MG63 (cell line): ENCODE measurements around the gene LHCGR. TPM values are rescaled to one million over a fixed set of nuclear protein-coding genes. Genes with fewer than 3 reads are reported as not detected.
A peak's percentile ranks its signal among the peaks of the same experiment; 100 is the strongest.

Source experiments
- DNase-seq: peaks from one replicate; pipeline ENCODE4 v3.0.0-alpha.2; 2020
- H3K27me3 ChIP-seq: fragments of 250-450 bp; sonication (Bioruptor Pico); 2 replicates; pipeline ENCODE4 v1.5.1; 2020; ENCODE audit warnings: mild to moderate bottlenecking, moderate library complexity
- H3K36me3 ChIP-seq: fragments of 250-450 bp; sonication (Bioruptor Pico); 2 replicates; pipeline ENCODE4 v1.5.1; 2020; ENCODE audit warnings: mild to moderate bottlenecking, moderate library complexity
- H3K4me3 ChIP-seq: fragments of 250-450 bp; sonication (Bioruptor Pico); 2 replicates; pipeline ENCODE4 v1.5.1; 2020; ENCODE audit warnings: mild to moderate bottlenecking, moderate library complexity
- H3K9me3 ChIP-seq: fragments of 250-450 bp; sonication (Bioruptor Pico); 2 replicates; pipeline ENCODE4 v1.5.1; 2020; ENCODE audit warnings: mild to moderate bottlenecking, moderate library complexity
- total RNA-seq: library from RNA; depleted of rRNA; stranded (reverse); fragments of >200 nt; shearing (Covaris generic); gene quantifications from 2 replicates; pipeline ENCODE4 v1.2.3, GENCODE V29; 2014; ENCODE audit warnings: low replicate concordance; rRNA removed

Gene LHCGR
- not detected in 2 replicates for total RNA-seq

DNA sequence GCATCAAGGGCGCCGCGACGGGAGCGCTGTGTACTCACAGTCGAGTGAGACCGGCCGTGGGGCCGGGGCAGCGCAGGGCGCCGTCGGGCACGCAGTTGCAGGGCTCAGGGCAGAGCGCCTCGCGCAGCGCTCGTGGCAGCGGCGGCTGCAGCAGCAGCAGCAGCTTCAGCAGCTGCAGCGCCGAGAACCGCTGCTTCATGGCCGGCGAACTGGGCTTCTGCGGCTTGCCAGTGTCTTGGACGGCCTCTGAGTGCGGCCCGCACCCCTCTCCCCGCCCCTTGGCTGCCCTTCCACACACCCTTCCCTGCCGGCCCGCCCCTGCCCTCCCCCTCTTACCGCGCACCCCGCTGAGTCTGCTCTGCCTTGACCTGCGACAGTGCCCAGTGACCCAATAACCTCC lies at the start of gene LHCGR:
TSS of gene LHCGR (minus strand) at position 252 of the 400 bp plus-strand sequence. CDS start at position 199, 53 bp downstream.
- peak; percentile 28 for DNase-seq
- 0 out of 2 replicates have a peak within 1 kb of the TSS, but pooled peaks have one; percentile 12 for H3K4me3 ChIP-seq
- no peaks in the 10 kb centered on the region for H3K27me3 ChIP-seq
- H3K36me3 ChIP-seq = no peaks in the 10 kb centered on the region
- H3K9me3 ChIP-seq = no peaks in the 10 kb centered on the region

DNA sequence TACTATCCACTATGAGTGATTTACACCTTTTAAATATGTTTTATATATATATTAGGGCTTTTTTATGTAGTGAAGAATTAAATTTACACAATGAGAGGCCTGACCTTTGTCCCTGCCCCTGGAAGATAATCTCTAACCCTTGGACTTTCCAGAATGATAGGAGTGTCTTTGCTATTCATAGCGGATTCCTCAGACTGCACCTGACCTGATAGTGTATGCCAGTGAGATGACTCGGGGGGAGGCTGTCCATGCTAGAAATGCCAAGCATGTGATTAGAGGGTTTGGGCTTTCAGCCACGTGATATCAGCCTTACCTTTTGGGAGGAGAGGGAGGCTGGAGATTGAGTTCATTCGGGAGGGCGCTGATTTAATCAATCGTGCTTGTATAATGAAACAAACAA lies 44.1 kb upstream of the LHCGR start:
- no peaks in the 10 kb centered on the region for H3K36me3 ChIP-seq
- no peaks in the 10 kb centered on the region for H3K27me3 ChIP-seq
- no peak for DNase-seq
- H3K4me3 ChIP-seq = no peak overlapping the region
- H3K9me3 ChIP-seq = no peaks in the 10 kb centered on the region

DNA sequence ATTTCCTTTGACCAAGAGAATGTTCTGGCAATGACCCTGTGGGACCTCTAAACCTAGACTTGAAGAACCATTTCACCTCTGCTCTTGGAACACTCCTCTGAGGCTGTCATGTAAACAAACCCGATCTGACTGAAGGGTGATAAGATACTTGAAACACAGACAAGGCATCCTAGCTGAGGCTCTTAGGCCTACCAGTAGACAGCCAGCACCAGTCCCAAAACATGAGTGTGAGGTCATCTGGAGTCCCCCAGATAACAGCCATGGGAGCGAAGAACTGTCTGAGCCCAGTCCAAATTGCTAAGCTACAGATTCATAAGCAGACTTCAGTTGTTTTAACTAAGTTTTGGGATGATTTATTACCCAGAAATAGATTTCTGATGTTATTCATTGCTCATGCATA lies 39.5 kb upstream of the LHCGR start:
- no peak overlapping the region for H3K4me3 ChIP-seq
- H3K36me3 ChIP-seq = no peaks in the 10 kb centered on the region
- no peaks in the 10 kb centered on the region; the same call in 1 of the 2 replicates for H3K27me3 ChIP-seq
- H3K9me3 ChIP-seq = no peaks in the 10 kb centered on the region
- DNase-seq = no peak

DNA sequence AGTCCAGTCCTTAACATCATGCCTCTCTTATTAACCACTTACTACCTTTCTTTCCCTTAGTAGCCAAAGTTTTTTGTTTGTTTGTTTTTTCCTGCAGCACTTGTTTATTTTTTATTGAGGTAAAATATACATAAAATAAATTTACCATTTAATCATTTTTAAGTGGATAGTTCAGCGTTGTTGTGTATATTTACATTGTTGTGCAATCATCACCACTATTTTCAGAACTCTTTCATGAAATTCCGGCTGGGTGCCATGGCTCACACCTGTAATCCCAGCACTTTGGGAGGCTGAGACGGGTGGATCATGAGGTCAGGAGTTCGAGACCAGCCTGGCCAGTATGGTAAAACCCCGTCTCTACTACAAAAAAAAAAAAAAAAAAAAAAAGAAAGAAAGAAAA lies 38.1 kb upstream of the LHCGR start:
- no peak overlapping the region for H3K4me3 ChIP-seq
- no peaks in the 10 kb centered on the region for H3K36me3 ChIP-seq
- H3K27me3 ChIP-seq = no peaks in the 10 kb centered on the region; the same call in 1 of the 2 replicates
- DNase-seq = no peak
- no peaks in the 10 kb centered on the region for H3K9me3 ChIP-seq

DNA sequence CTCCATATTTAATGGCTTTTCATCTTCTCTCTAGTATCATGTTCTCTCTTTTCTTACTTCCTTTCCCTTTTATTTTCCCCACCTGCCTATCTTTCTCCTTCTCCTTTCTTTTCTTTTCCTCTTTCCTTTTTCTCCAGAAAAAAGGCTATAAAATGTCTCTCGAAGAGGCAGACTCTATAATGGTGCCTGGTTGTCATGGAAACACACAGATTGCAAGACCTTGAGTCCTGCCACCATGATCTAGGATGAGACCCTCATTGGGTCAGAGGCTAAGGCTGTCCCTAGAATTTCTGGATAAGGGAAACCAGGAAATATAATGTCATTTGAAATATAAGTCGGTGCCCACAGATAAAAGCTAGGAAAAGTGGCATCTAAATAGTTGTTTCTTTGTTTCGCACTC lies 36.5 kb upstream of the LHCGR start:
- Histone ChIP-seq H3K9me3 (no peaks in the 10 kb centered on the region), H3K36me3 (no peaks in the 10 kb centered on the region), H3K4me3 (no peak overlapping the region), H3K27me3 (no peaks in the 10 kb centered on the region; the same call in 1 of the 2 replicates)
- DNase-seq = no peak

DNA sequence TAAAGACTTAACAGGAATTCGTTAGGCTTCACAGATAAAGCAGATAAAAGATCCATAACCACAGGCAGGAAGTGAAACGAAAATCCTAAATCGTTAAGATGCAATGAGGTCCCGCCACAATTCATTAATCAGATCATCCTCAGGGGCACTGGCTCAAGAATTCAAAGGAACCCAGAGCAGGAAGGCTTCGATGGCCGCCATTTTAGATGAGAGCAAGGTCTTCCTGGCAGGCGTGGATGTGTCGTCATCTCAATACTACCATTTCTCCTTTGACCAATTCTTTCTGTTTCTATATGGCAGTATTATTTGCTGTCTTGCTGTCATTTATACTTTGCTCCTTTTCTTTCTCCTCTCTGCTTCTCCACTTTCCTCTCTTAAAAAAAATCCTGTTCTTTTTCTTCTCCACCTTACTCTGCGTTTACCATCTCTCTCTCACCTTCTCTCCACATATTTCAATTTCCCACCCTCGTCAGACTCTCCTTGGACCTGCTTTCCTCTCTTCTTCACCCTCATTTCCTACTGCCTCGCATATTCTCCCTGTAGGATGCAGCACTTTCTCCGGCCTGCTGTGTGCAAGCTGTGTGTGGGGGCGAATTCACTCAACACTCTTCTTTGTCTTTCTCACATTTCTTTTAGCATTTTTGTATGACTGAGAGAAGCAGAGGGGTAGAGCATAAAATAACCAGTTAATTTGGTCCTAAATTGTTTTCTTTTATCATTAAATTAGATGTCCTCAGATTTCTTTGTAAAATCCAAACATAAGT lies 35.1 kb upstream of the LHCGR start:
- Histone ChIP-seq H3K36me3 (no peaks in the 10 kb centered on the region), H3K9me3 (no peaks in the 10 kb centered on the region), H3K27me3 (no peaks in the 10 kb centered on the region; the same call in 1 of the 2 replicates), H3K4me3 (no peak overlapping the region)
- DNase-seq = no peak

DNA sequence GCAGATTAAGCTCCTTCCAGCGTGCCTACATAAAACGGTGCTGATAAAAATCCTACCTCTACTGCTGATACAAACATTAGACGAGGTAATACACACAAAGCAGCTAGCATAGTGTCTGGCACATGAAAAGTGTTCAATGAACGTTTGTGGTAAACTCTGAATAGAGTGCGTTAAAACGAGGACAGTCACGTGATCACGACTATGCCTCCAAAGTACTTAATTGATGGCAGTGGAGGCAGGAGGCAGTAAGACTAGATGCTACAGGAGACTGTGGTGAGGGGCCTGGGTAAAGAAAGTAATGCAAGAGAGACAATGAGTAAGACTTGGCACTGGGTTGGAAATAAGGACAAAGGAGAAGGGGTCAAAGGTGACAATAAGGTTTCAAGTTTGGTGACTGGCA lies 32.1 kb upstream of the LHCGR start:
- Histone ChIP-seq H3K27me3 (no peaks in the 10 kb centered on the region; the same call in 1 of the 2 replicates), H3K36me3 (no peaks in the 10 kb centered on the region), H3K9me3 (no peaks in the 10 kb centered on the region), H3K4me3 (no peak overlapping the region)
- no peak for DNase-seq

DNA sequence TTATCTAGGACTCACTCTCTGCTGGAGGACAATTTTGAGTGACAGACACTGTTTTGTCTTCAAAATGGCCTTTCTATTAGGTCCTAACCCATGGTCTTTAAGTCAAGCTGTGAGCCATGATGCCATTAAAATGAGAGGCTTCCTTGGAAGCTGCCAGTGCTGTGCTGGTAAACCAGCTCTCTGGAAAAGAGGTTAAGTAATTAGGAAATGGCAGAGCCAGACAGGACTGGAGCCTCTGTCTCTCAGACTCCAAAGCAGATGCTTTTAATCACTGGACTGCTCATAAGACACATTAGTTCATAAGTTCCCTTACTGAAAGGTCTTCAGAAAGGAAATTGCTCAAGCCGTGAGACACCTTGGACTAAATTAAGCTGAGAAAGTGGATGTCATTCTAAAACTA lies 25.8 kb upstream of the LHCGR start:
- no peak for DNase-seq
- no peaks in the 10 kb centered on the region for H3K27me3 ChIP-seq
- no peaks in the 10 kb centered on the region for H3K9me3 ChIP-seq
- H3K36me3 ChIP-seq = no peaks in the 10 kb centered on the region
- H3K4me3 ChIP-seq = no peak overlapping the region

DNA sequence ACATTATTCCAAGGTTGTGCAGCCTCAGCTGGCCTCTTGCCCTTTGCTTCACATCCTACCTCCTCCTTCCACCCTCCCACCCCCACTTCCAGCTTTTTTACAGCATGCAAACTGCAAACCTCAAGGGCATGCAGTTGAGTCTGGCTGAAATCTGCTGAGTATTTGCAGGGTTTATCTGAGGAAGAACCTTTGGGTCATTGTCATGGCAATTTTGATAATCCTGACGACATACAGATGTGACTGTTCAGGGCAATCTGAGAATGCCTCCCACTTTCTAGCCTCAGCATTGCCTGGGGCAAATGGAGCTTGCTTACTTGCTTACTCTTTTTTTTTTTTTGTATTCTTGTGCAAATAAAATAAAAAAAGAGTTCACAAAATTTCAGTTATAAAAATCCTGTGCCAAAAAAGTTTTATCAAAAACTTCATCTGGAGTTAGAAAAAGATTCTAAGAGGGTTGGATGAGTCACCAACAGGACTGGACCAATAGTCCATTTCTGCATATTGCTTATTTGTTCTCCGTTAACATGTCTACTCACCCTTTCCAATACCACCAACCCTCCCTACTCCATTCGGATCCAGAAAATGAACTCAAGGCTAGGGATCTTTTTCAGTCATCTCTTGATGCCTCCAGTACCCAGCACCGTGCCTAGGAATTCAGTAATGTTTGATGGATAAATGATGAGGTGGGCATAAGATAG lies 23.6 kb upstream of the LHCGR start:
- Histone ChIP-seq H3K9me3 (no peaks in the 10 kb centered on the region), H3K27me3 (no peaks in the 10 kb centered on the region), H3K4me3 (no peak overlapping the region), H3K36me3 (no peaks in the 10 kb centered on the region)
- DNase-seq = no peak

DNA sequence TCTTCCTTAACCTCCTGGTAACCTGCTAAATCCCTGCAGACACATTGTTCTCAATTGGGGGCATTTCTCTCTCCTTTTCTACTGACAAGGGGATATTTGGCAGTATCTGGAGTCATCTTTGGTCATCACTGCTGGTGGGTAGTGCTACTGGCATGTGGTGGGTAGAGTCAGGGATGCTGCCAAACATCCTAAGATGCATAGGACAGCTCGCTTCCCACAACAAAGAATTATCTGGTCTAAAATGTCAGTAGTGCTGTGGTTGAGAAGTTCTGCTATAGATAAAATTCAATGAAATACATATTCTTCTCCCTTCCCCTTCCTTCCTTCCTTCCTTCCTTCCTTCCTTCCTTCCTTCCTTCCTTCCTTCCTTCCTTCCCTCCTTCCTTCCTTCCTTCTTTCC lies 18.7 kb upstream of the LHCGR start:
- H3K27me3 ChIP-seq = no peaks in the 10 kb centered on the region
- H3K4me3 ChIP-seq = no peak overlapping the region
- H3K9me3 ChIP-seq = no peaks in the 10 kb centered on the region
- no peak for DNase-seq
- no peaks in the 10 kb centered on the region for H3K36me3 ChIP-seq

DNA sequence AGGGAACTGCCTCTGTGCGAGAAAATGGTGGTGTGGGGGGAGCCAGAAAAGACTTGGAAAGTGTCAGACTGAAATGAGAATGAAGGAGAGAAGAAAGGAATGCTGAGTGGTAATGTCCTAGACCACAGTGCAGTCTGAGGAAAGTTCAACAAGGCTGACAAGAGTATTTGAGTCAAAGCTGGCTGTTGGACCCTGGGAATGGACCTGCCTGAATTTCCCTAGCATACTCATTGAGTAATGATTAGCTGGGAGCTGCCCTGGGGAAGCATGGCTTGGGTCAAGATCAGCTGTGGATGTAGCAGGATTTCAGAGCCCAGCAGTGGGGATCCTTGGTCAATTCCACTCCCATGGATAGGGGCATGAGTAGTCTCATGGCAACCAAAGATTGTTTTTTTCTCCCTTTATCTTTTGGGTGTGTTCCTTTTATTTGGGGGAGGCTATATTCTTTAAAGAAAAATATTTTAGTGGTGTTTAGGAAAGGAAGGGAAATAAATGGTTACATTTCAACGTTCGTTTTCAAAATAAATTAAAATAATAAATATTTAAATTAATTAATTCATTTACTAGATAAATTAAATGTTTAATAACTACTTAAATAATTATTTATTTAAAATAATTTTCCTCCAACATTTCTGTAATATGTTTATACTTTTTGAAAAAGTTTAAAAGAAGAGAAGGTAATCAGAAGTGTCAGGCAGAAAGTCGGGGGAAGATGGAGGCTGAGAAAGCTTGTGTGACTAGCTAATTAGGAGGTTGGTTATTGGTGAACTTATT lies 15.9 kb upstream of the LHCGR start:
- no peaks in the 10 kb centered on the region for H3K27me3 ChIP-seq
- H3K4me3 ChIP-seq = no peak overlapping the region
- DNase-seq = no peak
- no peaks in the 10 kb centered on the region for H3K9me3 ChIP-seq
- no peaks in the 10 kb centered on the region for H3K36me3 ChIP-seq

DNA sequence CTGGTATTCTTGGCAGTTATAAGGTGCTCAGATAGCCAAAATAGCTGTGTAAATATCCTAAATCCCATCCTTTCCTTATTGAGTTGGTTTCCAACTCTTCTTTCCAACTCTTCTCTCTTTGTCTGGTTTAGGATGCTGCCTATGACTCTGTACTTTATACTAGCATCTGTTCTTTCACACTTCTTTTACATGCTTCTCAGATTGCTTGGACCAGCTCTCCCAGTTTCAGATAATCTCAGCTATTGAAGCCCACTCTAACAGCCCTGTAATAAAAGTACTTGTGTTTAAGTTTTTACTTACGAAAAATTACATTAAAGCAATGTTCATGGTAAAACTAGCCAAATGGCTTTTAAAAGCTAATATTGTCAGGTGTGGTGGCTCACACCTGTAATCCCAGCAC lies 14.7 kb upstream of the LHCGR start:
- H3K4me3 ChIP-seq = no peak overlapping the region
- no peaks in the 10 kb centered on the region for H3K9me3 ChIP-seq
- no peak for DNase-seq
- H3K36me3 ChIP-seq = no peaks in the 10 kb centered on the region
- no peaks in the 10 kb centered on the region for H3K27me3 ChIP-seq

DNA sequence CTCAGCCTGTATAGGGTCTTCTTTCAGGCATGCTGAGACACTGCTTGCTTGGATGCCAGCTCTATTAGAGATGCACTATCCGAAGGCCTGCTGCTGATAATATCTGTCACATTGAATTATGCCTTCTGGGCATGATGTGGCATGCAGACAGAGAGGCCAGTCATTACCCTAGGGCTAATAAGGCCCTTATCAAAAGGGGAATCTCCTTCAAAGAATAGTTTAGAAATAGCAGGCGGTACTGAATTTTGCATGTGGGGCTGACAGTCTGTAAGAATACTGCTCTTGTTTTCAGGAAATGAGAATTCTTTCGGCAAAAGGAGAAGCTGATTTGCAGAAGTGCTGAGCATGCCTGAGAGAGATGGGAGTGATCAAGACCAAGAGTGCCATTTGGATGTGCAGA lies 13.1 kb upstream of the LHCGR start:
- DNase-seq = no peak
- H3K36me3 ChIP-seq = no peaks in the 10 kb centered on the region
- no peak overlapping the region for H3K4me3 ChIP-seq
- no peaks in the 10 kb centered on the region for H3K9me3 ChIP-seq
- H3K27me3 ChIP-seq = no peaks in the 10 kb centered on the region

DNA sequence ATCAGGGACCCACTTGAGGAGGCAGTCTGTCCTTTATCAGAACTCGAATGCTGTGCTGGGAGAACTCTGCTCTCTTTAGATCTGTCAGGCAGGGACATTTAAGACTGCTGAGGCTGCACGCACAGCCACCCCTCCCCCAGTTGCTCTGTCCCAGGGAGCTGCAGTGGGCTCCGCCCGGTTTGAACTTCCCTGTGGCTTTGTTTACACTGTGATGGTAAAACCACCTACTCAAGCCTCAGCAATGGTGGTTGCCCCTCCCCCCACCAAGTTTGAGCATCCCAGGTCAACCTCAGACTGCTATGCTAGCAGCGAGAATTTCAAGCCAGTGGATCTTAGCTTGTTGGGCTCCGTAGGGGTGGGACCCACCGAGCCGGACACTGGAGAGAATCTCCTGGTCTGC lies 11.8 kb upstream of the LHCGR start:
- no peaks in the 10 kb centered on the region for H3K36me3 ChIP-seq
- H3K27me3 ChIP-seq = no peaks in the 10 kb centered on the region
- H3K4me3 ChIP-seq = no peak overlapping the region
- DNase-seq = no peak
- no peaks in the 10 kb centered on the region for H3K9me3 ChIP-seq

DNA sequence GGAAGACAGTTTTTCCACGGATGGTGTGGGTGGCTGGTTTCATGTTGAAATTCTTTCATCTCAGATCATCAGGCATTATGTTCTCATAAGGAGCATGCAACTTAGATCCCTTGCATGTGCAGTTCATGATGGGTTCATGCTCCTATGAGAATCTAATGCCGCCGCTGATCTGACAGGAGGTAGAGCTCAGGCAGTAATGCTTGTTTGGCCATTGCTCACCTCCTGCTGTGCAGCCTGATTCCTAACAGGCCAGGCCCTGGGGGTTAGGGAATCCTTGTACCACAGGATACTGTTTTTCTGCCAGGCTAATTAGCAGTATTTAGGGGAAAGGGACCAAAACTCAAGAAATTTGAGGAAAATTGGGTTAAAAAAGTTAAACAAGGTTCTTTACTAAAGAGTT lies 5.3 kb upstream of the LHCGR start:
- no peaks in the 10 kb centered on the region for H3K9me3 ChIP-seq
- no peaks in the 10 kb centered on the region for H3K27me3 ChIP-seq
- H3K36me3 ChIP-seq = no peaks in the 10 kb centered on the region
- H3K4me3 ChIP-seq = no peak overlapping the region
- no peak for DNase-seq

DNA sequence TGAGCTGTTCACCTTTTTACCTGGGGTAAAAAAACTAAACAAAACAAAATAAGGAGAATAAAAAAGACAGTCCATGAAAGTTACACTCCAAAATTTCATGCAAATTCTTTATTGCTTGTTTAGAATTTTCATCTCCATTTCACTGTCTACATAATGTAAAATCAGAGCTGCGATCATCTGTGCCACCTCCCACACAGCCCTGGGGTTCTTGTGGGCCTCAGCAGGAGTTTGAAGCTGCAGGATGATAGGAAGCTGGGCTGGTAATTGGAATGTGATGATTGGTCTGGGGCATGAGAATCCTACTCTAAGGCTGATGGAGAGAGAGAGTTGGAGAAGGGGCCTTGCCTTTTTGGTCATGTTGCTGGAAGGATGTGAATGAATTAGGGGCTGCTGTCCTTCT lies 4.2 kb upstream of the LHCGR start:
- no peak for DNase-seq
- no peaks in the 10 kb centered on the region for H3K9me3 ChIP-seq
- no peaks in the 10 kb centered on the region for H3K36me3 ChIP-seq
- H3K4me3 ChIP-seq = no peak overlapping the region
- no peaks in the 10 kb centered on the region for H3K27me3 ChIP-seq

DNA sequence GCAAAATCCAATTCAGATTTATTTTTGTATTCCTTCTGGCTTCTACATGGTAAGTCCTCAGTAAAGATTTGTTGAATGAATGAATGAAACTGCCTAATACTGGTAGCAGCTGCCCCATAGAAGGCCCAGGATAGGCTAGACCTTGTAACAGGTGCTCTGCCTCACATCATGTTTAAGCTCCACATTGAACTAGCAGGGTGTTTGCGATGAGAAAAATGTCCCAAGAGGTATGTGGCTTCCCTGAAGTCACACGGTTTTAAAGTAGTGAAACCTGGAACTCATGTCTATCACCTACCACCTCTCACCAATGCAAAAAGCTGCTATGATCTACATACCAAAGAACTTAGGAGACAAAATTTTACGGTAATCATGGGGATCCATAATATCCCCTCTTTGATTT lies 765 bp upstream of the LHCGR start:
- no peak for DNase-seq
- H3K4me3 ChIP-seq = no peak overlapping the region
- H3K27me3 ChIP-seq = no peaks in the 10 kb centered on the region
- no peaks in the 10 kb centered on the region for H3K9me3 ChIP-seq
- no peaks in the 10 kb centered on the region for H3K36me3 ChIP-seq
